CD8-positive, alpha-beta memory T cell (primary cell): Measurements from ENCODE around the gene RUVBL2. TPM values are rescaled to one million over a fixed set of nuclear protein-coding genes. Genes with fewer than 3 reads are reported as not detected.

ENCODE experiments used
- CTCF ChIA-PET: fragments of 350-600 bp; sonication (Branson Sonifier 250); formaldehyde crosslinking; loops from one replicate; lab custom pipeline; 2021; ENCODE audit warnings: antibody characterized with exemption; lab: Charles Lee
- POLR2A ChIA-PET: fragments of 350-600 bp; sonication (Branson Sonifier 250); formaldehyde crosslinking; loops from one replicate; lab custom pipeline; 2021; ENCODE audit warnings: antibody characterized with exemption; lab: Charles Lee
- DNase-seq, 5 donors: peaks; one replicate each; pipeline versions ENCODE4 v3.0.0 to v3.0.0-alpha.2; 2020 to 2022; ENCODE audit warnings: mixed read lengths in 1 of 5
- H3K27ac ChIP-seq: one replicate; pipeline ENCODE4 v1.7.0; 2013; ENCODE audit warnings: low read depth, mild to moderate bottlenecking, low read length, moderate library complexity
- H3K27me3 ChIP-seq: 2 replicates; pipeline ENCODE4 v1.7.0; 2013; ENCODE audit warnings: low read length, mild to moderate bottlenecking; ENCODE audit not compliant: insufficient read depth, poor library complexity, severe bottlenecking
- H3K36me3 ChIP-seq: 2 replicates; pipeline ENCODE4 v1.7.0; 2013; ENCODE audit warnings: mild to moderate bottlenecking, low read length, moderate library complexity; ENCODE audit not compliant: insufficient read depth
- H3K4me1 ChIP-seq: 2 replicates; pipeline ENCODE4 v1.7.0; 2013; ENCODE audit warnings: mild to moderate bottlenecking, low read length, moderate library complexity; ENCODE audit not compliant: insufficient read depth
- H3K4me3 ChIP-seq: 2 replicates; pipeline ENCODE4 v1.7.0; 2013; ENCODE audit warnings: mild to moderate bottlenecking, low read length
- H3K9me3 ChIP-seq: 2 replicates; pipeline ENCODE4 v1.7.0; 2013; ENCODE audit warnings: mild to moderate bottlenecking, low read length
- H3K27ac Mint-ChIP-seq, 8 donors: one replicate each; pipeline ENCODE4 v1.8.0; 2020 to 2021; ENCODE audit warnings: mixed read lengths in 8 of 8, mild to moderate bottlenecking in 6 of 8, inconsistent platforms in 3 of 8, moderate library complexity in 3 of 8
- H3K27me3 Mint-ChIP-seq, 2 donors: one replicate each; pipeline ENCODE4 v1.8.0; 2020 to 2021; ENCODE audit warnings: mixed read lengths in 2 of 2, mild to moderate bottlenecking in 1 of 2, moderate library complexity in 1 of 2
- H3K36me3 Mint-ChIP-seq, 3 donors: one replicate each; pipeline ENCODE4 v1.8.0; 2020 to 2021; ENCODE audit warnings: mixed read lengths in 3 of 3, inconsistent platforms in 1 of 3, mild to moderate bottlenecking in 1 of 3
- H3K4me1 Mint-ChIP-seq, 3 donors: one replicate each; pipeline ENCODE4 v1.8.0; 2020 to 2021; ENCODE audit warnings: mixed read lengths in 3 of 3, inconsistent platforms in 1 of 3, mild to moderate bottlenecking in 1 of 3
- H3K4me3 Mint-ChIP-seq, 7 donors: one replicate each; pipeline ENCODE4 v1.8.0; 2020 to 2021; ENCODE audit warnings: mixed read lengths in 7 of 7, mild to moderate bottlenecking in 6 of 7, moderate library complexity in 4 of 7, inconsistent platforms in 2 of 7
- H3K9me3 Mint-ChIP-seq, 5 donors: one replicate each; pipeline ENCODE4 v1.8.0; 2020 to 2022; ENCODE audit warnings: mixed read lengths in 5 of 5, mild to moderate bottlenecking in 3 of 5, moderate library complexity in 2 of 5, inconsistent platforms in 1 of 5
- polyA plus RNA-seq: library from polyadenylated mRNA; unstranded; fragments of 300-500 nt; fragmentation: Illumina TruSeq; gene quantifications from one replicate; pipeline ENCODE4 v1.2.3, GENCODE V29; 2021
- total RNA-seq, 2 experiments: library from RNA; stranded (reverse); gene quantifications; one replicate each; pipeline ENCODE4 v1.2.3, GENCODE V29; 2021

The RUVBL2 gene
- total and polyA plus RNA-seq, 3 experiments from 2014 or later = 67.9 to 159 (median 147) TPM

DNA sequence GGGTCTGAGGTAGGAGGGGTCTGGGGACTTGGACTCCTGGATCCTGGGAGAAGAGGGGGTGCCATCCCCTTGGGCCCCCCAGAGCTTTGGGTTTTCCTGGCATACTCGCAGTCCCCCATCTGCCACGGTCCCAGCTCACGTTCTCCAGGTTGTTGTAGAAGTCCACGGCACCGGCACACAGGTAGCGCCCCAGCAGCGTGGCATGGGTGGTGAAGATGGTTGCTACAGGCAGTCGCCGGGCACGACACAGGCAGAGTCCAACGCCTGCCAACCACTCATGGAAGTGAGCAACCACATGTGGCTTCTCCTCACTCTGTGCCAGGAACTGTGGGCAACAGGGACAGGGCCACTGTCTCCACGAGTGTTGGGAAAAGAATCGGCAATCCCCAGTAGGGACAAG, 8.0 kb upstream of the RUVBL2 start:
- Histone ChIP-seq H3K9me3 (no peaks in the 10 kb centered on the region), H3K27ac (no peak overlapping the region), H3K4me3 (no peak overlapping the region), H3K27me3 (no peaks in the 10 kb centered on the region), H3K36me3 (peaks cover 6% of the 10 kb centered on the region), H3K4me1 (no peaks in the 10 kb centered on the region)
- POLR2A ChIA-PET = no interaction called here
- no peaks in the 10 kb centered on the region for H3K9me3 Mint-ChIP-seq
- peaks cover 4 to 58% (median 20%) of the 10 kb centered on the region in 3 donors for H3K36me3 Mint-ChIP-seq
- CTCF ChIA-PET = no interaction called here
- DNase-seq = no peak
- H3K4me1 Mint-ChIP-seq = peaks cover 7 to 9% (median 7%) of the 10 kb centered on the region in 3 donors
- H3K27ac Mint-ChIP-seq = peak overlapping the region in 1 of 8 donors; percentile 63
- no peaks in the 10 kb centered on the region for H3K27me3 Mint-ChIP-seq
- peak overlapping the region in 1 of 7 donors; percentile 40 for H3K4me3 Mint-ChIP-seq

DNA sequence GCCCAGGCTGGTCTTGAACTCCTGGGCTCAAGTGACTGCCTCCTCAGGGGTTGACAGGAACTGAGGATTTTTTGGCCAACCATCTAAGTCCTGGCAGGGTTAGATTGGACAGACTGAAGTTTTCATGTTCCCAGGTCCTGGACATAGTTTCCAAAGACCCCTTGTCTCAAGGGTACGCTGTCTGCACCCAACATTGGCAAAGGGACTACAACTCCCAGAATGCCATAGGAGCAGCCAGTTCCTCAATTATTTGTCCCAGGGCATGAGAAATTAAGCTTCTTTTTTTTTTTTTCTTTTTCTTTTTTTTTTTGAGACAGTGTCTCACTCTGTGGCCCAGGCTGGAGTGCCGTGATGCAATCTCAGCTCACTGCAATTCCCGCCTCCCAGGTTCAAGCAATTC, 7.5 kb upstream of the RUVBL2 start:
- peaks cover 4 to 60% (median 20%) of the 10 kb centered on the region in 3 donors for H3K36me3 Mint-ChIP-seq
- H3K9me3 ChIP-seq = no peaks in the 10 kb centered on the region
- H3K9me3 Mint-ChIP-seq = no peaks in the 10 kb centered on the region
- H3K27me3 Mint-ChIP-seq = no peaks in the 10 kb centered on the region
- peaks cover 6% of the 10 kb centered on the region for H3K36me3 ChIP-seq
- CTCF ChIA-PET = no interaction called here
- no peaks in the 10 kb centered on the region for H3K4me1 ChIP-seq
- POLR2A ChIA-PET = no interaction called here
- DNase-seq = no peak
- no peak overlapping the region for H3K4me3 Mint-ChIP-seq
- H3K4me3 ChIP-seq = no peak overlapping the region
- H3K27ac Mint-ChIP-seq = no peak overlapping the region
- H3K27ac ChIP-seq = no peak overlapping the region
- peaks cover 7 to 13% (median 12%) of the 10 kb centered on the region in 3 donors for H3K4me1 Mint-ChIP-seq
- no peaks in the 10 kb centered on the region for H3K27me3 ChIP-seq

DNA sequence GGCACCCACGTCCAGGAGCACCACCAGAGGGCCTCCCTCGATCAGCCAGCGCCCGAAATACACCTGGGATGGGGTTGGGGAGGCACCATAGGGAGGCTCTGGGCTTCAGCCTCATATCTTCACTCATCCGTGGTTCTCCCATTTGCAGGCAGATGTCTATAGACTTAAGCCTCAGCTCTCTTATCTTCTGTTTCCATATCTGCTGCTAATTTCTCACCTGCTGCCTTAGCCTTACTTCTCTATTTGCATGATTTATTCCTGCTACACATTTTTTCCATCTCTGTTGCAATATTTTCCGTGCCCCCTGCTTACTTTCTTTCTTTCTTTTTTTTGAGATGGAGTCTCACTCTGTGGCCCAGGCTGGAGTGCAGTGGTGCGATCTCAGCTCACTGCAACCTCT, 6.4 kb upstream of the RUVBL2 start:
- CTCF ChIA-PET = no interaction called here
- no peak overlapping the region for H3K27ac ChIP-seq
- peaks cover 4 to 51% (median 15%) of the 10 kb centered on the region in 3 donors for H3K36me3 Mint-ChIP-seq
- H3K9me3 ChIP-seq = no peaks in the 10 kb centered on the region
- H3K4me3 Mint-ChIP-seq = no peak overlapping the region
- H3K4me1 ChIP-seq = peaks cover 8% of the 10 kb centered on the region
- no peak for DNase-seq
- POLR2A ChIA-PET = no interaction called here
- H3K4me3 ChIP-seq = no peak overlapping the region
- H3K27me3 ChIP-seq = no peaks in the 10 kb centered on the region
- H3K36me3 ChIP-seq = peaks cover 6% of the 10 kb centered on the region
- H3K27me3 Mint-ChIP-seq = no peaks in the 10 kb centered on the region
- no peak overlapping the region for H3K27ac Mint-ChIP-seq
- peaks cover 12 to 19% (median 19%) of the 10 kb centered on the region in 3 donors for H3K4me1 Mint-ChIP-seq
- H3K9me3 Mint-ChIP-seq = no peaks in the 10 kb centered on the region

DNA sequence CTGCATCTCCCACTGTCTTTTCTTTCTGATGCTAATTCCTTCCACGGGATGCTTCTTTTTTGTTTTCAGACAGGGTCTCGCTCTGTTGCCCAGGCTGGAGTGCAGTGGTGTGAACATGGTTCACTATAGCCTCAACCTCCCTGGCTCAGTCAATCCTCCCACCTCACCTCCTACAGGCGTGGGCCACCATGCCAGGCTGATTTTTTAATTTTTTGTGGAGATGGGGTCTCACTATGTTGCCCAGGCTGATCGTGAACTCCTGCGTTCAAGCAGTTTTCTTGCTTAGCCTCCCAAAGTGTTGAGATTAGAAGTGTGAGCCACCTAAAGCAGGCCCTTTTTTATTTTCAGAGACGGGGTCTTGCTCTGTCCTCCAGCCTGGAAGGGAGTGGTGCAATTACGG, 5.4 kb upstream of the RUVBL2 start:
- Mint-ChIP-seq H3K36me3 (peaks cover 4 to 48% (median 13%) of the 10 kb centered on the region in 3 donors), H3K4me1 (peaks cover 16 to 26% (median 23%) of the 10 kb centered on the region in 3 donors), H3K27ac (peak overlapping the region in 1 of 8 donors; percentile 30), H3K27me3 (no peaks in the 10 kb centered on the region), H3K4me3 (peak overlapping the region in 1 of 7 donors; percentile 52), H3K9me3 (no peaks in the 10 kb centered on the region)
- Histone ChIP-seq H3K27ac (no peak overlapping the region), H3K27me3 (no peaks in the 10 kb centered on the region), H3K4me3 (no peak overlapping the region), H3K4me1 (peaks cover 13% of the 10 kb centered on the region), H3K9me3 (no peaks in the 10 kb centered on the region), H3K36me3 (peaks cover 6% of the 10 kb centered on the region)
- ChIA-PET POLR2A (no interaction called here), CTCF (interaction anchor here (1.2 kb wide), 1 partner anchor 18 kb away, joined by 3 read pairs; no protein-coding TSS in a partner anchor)
- no peak for DNase-seq

DNA sequence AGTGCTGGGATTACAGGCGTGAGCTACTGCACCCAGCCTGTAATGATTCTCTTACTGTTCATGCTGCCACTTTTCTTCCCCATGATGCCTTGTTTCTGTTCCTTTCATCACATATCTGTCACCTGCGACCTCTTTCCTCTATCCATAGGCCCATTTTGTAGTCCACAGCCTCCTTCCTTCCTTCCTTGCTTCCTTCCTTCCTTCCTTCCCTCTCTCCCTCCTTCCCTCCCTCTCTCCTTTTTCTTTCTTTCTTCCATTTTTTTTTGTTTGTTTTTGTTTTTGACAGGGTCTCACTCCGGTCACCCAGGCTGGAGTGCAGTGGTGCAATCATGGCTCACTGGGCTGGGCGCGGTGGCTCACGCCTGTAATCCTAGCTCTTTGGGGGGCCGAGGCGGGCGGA, 4.8 kb upstream of the RUVBL2 start:
- Histone ChIP-seq H3K9me3 (no peaks in the 10 kb centered on the region), H3K36me3 (peaks cover 6% of the 10 kb centered on the region), H3K4me3 (no peak overlapping the region), H3K27ac (no peak overlapping the region), H3K27me3 (no peaks in the 10 kb centered on the region), H3K4me1 (peaks cover 13% of the 10 kb centered on the region)
- POLR2A ChIA-PET = no interaction called here
- CTCF ChIA-PET = interaction anchor here (1.2 kb wide), 1 partner anchor 19 kb away, joined by 3 read pairs; no protein-coding TSS in a partner anchor
- H3K27ac Mint-ChIP-seq = peak overlapping the region in 4 of 8 donors; percentile 30 to 66 (median 50)
- no peaks in the 10 kb centered on the region for H3K9me3 Mint-ChIP-seq
- H3K36me3 Mint-ChIP-seq = peaks cover 4 to 47% (median 11%) of the 10 kb centered on the region in 3 donors
- H3K4me3 Mint-ChIP-seq = no peak overlapping the region
- peaks cover 19 to 29% (median 27%) of the 10 kb centered on the region in 3 donors for H3K4me1 Mint-ChIP-seq
- no peak for DNase-seq
- peaks cover 0 to 2% of the 10 kb centered on the region in 2 donors for H3K27me3 Mint-ChIP-seq

DNA sequence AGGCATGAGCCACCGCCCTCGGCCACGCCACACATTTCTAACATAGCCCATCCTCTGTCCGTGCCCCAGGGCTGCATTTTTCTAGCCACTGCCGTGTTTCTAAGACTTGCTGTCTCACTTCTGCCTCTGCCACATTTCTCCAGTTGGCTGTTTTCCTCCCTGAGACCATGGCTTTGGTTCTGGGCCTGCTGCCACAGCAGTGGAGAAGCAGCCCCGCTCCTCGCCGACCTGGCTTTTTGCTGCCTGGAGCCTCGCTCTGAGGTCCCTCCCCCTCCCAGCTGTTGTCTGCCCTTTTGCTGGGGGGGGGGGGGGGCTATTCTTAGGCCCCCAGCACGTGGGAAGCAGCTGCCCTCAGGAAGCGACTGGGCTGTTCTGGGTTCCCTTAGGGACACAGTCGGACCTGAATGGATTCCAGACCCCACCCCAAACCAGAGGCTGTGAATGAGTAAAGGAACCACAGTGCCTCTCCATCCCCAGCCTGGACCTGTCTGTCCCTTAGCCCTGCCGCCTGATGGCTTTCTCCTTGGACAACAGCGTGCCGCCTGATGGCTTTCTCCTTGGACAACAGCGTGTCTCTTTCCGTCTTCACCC, 3.9 kb upstream of the RUVBL2 start:
- Histone ChIP-seq H3K9me3 (no peaks in the 10 kb centered on the region), H3K4me1 (peaks cover 22% of the 10 kb centered on the region), H3K36me3 (peaks cover 6% of the 10 kb centered on the region), H3K27me3 (no peaks in the 10 kb centered on the region), H3K4me3 (no peak overlapping the region), H3K27ac (no peak overlapping the region)
- Mint-ChIP-seq H3K27ac (peak overlapping the region in 2 of 8 donors; percentile 17 to 84), H3K4me3 (peak overlapping the region in 1 of 7 donors; percentile 24), H3K36me3 (peaks cover 4 to 47% (median 11%) of the 10 kb centered on the region in 3 donors), H3K9me3 (no peaks in the 10 kb centered on the region), H3K27me3 (peaks cover 0 to 2% of the 10 kb centered on the region in 2 donors), H3K4me1 (peaks cover 25 to 37% (median 34%) of the 10 kb centered on the region in 3 donors)
- no peak for DNase-seq
- CTCF ChIA-PET = no interaction called here
- POLR2A ChIA-PET = no interaction called here

DNA sequence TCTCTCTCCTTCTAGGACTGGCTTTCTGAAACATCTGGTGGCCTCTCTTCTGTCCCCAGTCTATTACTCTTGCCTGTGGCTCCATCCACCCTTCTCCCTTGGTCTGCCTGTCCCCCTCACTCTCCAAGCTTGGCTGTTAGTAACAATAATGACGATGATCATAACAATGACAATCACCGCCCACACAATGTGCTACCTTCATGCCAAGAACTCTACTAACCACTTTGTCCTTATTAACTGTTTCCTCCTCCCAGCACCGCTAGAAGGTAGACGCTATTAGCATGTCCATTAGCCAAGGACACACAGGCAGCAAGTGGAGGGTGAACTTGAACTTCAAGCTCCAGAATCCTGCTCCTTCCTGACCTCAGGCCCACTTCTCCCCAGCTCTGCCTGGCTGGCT, 3.3 kb upstream of the RUVBL2 start:
- DNase-seq = no peak
- H3K4me1 Mint-ChIP-seq = peaks cover 31 to 43% (median 40%) of the 10 kb centered on the region in 3 donors
- peaks cover 0 to 2% of the 10 kb centered on the region in 2 donors for H3K27me3 Mint-ChIP-seq
- H3K9me3 ChIP-seq = no peaks in the 10 kb centered on the region
- no peaks in the 10 kb centered on the region for H3K9me3 Mint-ChIP-seq
- H3K4me3 Mint-ChIP-seq = peak overlapping the region in 3 of 7 donors; percentile 3 to 15 (median 14)
- peak overlapping the region in 4 of 8 donors; percentile 7 to 84 (median 23) for H3K27ac Mint-ChIP-seq
- H3K36me3 Mint-ChIP-seq = peaks cover 4 to 44% (median 11%) of the 10 kb centered on the region in 3 donors
- no peak overlapping the region for H3K4me3 ChIP-seq
- no peak overlapping the region for H3K27ac ChIP-seq
- peaks cover under 1% of the 10 kb centered on the region for H3K36me3 ChIP-seq
- H3K4me1 ChIP-seq = peaks cover 27% of the 10 kb centered on the region
- POLR2A ChIA-PET = no interaction called here
- CTCF ChIA-PET = interaction anchor here (1.2 kb wide), 1 partner anchor 116 kb away, joined by 3 read pairs; no protein-coding TSS in a partner anchor
- H3K27me3 ChIP-seq = no peaks in the 10 kb centered on the region

DNA sequence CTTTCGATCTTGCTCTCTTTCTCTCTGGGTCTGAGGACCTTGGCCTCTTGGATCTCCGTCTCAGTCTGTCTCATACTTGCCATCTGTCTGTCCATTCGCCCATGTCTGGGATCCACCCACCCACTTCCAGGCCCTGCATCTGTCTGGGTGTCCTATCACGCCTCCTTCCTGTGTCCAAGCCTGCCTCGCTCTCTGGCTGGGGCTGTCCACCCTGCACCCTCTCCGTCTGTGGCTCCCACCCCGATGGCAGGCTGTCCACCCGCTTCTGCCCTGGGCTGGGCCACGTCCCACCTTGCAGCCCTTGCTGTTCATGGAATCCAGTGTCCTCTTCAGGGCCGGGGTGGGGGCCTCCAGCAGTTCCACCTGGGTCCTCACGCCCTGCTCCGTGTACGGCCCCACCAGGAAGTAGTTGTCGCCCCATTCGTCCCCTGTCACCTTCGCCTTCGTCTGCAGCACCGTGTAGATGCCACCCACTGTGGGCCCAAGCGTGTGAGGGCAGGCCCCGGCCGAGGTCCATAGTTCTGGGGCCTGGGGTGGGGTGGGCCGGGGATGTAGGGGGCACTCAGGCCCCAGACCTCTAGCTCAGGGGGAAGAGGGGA, 2.6 kb upstream of the RUVBL2 start:
- H3K36me3 Mint-ChIP-seq = peaks cover 4 to 39% (median 11%) of the 10 kb centered on the region in 3 donors
- CTCF ChIA-PET = interaction anchor here (1.2 to 3.2 kb wide), 3 partner anchors 24 to 116 kb away, joined by 3 to 25 read pairs (median 20); partner anchors contain the start of genes FTL and LHB
- H3K4me3 Mint-ChIP-seq = peak overlapping the region in 2 of 7 donors; percentile 9 to 10
- H3K27ac Mint-ChIP-seq = peak overlapping the region in 3 of 8 donors; percentile 69 to 90 (median 78)
- no peak for DNase-seq
- Histone ChIP-seq H3K4me3 (no peak overlapping the region), H3K36me3 (no peaks in the 10 kb centered on the region), H3K4me1 (peaks cover 27% of the 10 kb centered on the region), H3K27ac (peak overlapping the region; percentile 81), H3K9me3 (no peaks in the 10 kb centered on the region), H3K27me3 (no peaks in the 10 kb centered on the region)
- peaks cover 0 to 2% of the 10 kb centered on the region in 2 donors for H3K27me3 Mint-ChIP-seq
- H3K9me3 Mint-ChIP-seq = no peaks in the 10 kb centered on the region
- POLR2A ChIA-PET = no interaction called here
- peaks cover 31 to 43% (median 41%) of the 10 kb centered on the region in 3 donors for H3K4me1 Mint-ChIP-seq
